ENCODE measurements around the gene RBMS3. TPM values are rescaled to one million over a fixed set of nuclear protein-coding genes. Genes with fewer than 3 reads are reported as not detected.

Gene RBMS3
- total RNA-seq, 2 experiments from 2014 or later: 1.0 TPM; not detected in 1

GRCh38 chr3:29852767-29853166 lies 571.9 kb downstream of the RBMS3 start:
- no peak overlapping the region for H3K27ac ChIP-seq (ENCODE audit: low read depth, low read length, poor library complexity, severe bottlenecking)
- TF ChIP-seq CTCF (conservative IDR thresholded peaks at IDR 0.05; ENCODE audit: low read length) (no peak), EZH2phosphoT487 (IDR thresholded peaks at IDR 0.05; ENCODE audit: borderline replicate concordance, low read depth, low read length) (no peak)
- H3K4me3 ChIP-seq (ENCODE audit: low read depth, low read length, poor library complexity, severe bottlenecking): no peak overlapping the region
- H3K79me2 ChIP-seq (ENCODE audit: insufficient read depth, low read depth, low read length): no peaks in the 10 kb centered on the region
- DNase-seq (ENCODE audit: low spot score): no peak
- BruUV-seq (replicated peaks): no TSS peak
- H3K4me2 ChIP-seq (ENCODE audit: low read length): no peak overlapping the region
- H3K9me2 ChIP-seq (ENCODE audit: insufficient read depth, low read length): no peaks in the 10 kb centered on the region
- H2AFZ ChIP-seq (ENCODE audit: low read length): no peak overlapping the region
- H4K20me1 ChIP-seq (ENCODE audit: insufficient read depth, low read length): no peaks in the 10 kb centered on the region
- ChIA-PET POLR2A (interaction anchor here (0.6 to 0.9 kb wide), 2 partner anchors 17 to 1531 kb away, joined by 3 read pairs; no protein-coding TSS in a partner anchor), CTCF (ENCODE audit: unreplicated experiment) (no interaction called here)
- no peaks in the 10 kb centered on the region for H3K9me3 ChIP-seq (ENCODE audit: low read length)
- H3K4me1 ChIP-seq (ENCODE audit: insufficient read depth, low read length, poor library complexity, severe bottlenecking): no peaks in the 10 kb centered on the region
- intact Hi-C loops (cut with micrococcal nuclease; ENCODE audit: unreplicated experiment): no loop called here
- no peaks in the 10 kb centered on the region for H3K36me3 ChIP-seq (ENCODE audit: insufficient read depth, low read length)

GRCh38 chr3:29853841-29854397 lies 573.0 kb downstream of the RBMS3 start:
- H2AFZ ChIP-seq (ENCODE audit: low read length): no peak overlapping the region
- H3K9me2 ChIP-seq (ENCODE audit: insufficient read depth, low read length): no peaks in the 10 kb centered on the region
- intact Hi-C loops (cut with micrococcal nuclease; ENCODE audit: unreplicated experiment): no loop called here
- no peaks in the 10 kb centered on the region for H3K36me3 ChIP-seq (ENCODE audit: insufficient read depth, low read length)
- no peak overlapping the region for H3K4me3 ChIP-seq (ENCODE audit: low read depth, low read length, poor library complexity, severe bottlenecking)
- BruUV-seq (replicated peaks): no TSS peak
- TF ChIP-seq CTCF (conservative IDR thresholded peaks at IDR 0.05; ENCODE audit: low read length) (no peak), EZH2phosphoT487 (IDR thresholded peaks at IDR 0.05; ENCODE audit: borderline replicate concordance, low read depth, low read length) (no peak)
- CTCF ChIA-PET (ENCODE audit: unreplicated experiment): no interaction called here
- no peaks in the 10 kb centered on the region for H4K20me1 ChIP-seq (ENCODE audit: insufficient read depth, low read length)
- H3K27ac ChIP-seq (ENCODE audit: low read depth, low read length, poor library complexity, severe bottlenecking): no peak overlapping the region
- POLR2A ChIA-PET: no interaction called here
- no peaks in the 10 kb centered on the region for H3K4me1 ChIP-seq (ENCODE audit: insufficient read depth, low read length, poor library complexity, severe bottlenecking)
- DNase-seq (ENCODE audit: low spot score): no peak
- no peaks in the 10 kb centered on the region for H3K9me3 ChIP-seq (ENCODE audit: low read length)
- H3K79me2 ChIP-seq (ENCODE audit: insufficient read depth, low read depth, low read length): no peaks in the 10 kb centered on the region
- H3K4me2 ChIP-seq (ENCODE audit: low read length): no peak overlapping the region

GRCh38 chr3:29854821-29855220 lies 574.0 kb downstream of the RBMS3 start:
- no peak for DNase-seq (ENCODE audit: low spot score)
- no peaks in the 10 kb centered on the region for H3K79me2 ChIP-seq (ENCODE audit: insufficient read depth, low read depth, low read length)
- ChIA-PET POLR2A (no interaction called here), CTCF (ENCODE audit: unreplicated experiment) (no interaction called here)
- no peaks in the 10 kb centered on the region for H3K9me2 ChIP-seq (ENCODE audit: insufficient read depth, low read length)
- no peaks in the 10 kb centered on the region for H3K36me3 ChIP-seq (ENCODE audit: insufficient read depth, low read length)
- no TSS peak for BruUV-seq (replicated peaks)
- no peak overlapping the region for H3K4me3 ChIP-seq (ENCODE audit: low read depth, low read length, poor library complexity, severe bottlenecking)
- no peak overlapping the region for H3K27ac ChIP-seq (ENCODE audit: low read depth, low read length, poor library complexity, severe bottlenecking)
- no peaks in the 10 kb centered on the region for H3K4me1 ChIP-seq (ENCODE audit: insufficient read depth, low read length, poor library complexity, severe bottlenecking)
- H3K9me3 ChIP-seq (ENCODE audit: low read length): no peaks in the 10 kb centered on the region
- intact Hi-C loops (cut with micrococcal nuclease; ENCODE audit: unreplicated experiment): no loop called here
- H4K20me1 ChIP-seq (ENCODE audit: insufficient read depth, low read length): no peaks in the 10 kb centered on the region
- no peak overlapping the region for H2AFZ ChIP-seq (ENCODE audit: low read length)
- no peak overlapping the region for H3K4me2 ChIP-seq (ENCODE audit: low read length)
- TF ChIP-seq CTCF (conservative IDR thresholded peaks at IDR 0.05; ENCODE audit: low read length) (no peak), EZH2phosphoT487 (IDR thresholded peaks at IDR 0.05; ENCODE audit: borderline replicate concordance, low read depth, low read length) (no peak)

All from OCI-LY7 (cell line).